ENCODE results near the gene SLAMF8.

DNA sequence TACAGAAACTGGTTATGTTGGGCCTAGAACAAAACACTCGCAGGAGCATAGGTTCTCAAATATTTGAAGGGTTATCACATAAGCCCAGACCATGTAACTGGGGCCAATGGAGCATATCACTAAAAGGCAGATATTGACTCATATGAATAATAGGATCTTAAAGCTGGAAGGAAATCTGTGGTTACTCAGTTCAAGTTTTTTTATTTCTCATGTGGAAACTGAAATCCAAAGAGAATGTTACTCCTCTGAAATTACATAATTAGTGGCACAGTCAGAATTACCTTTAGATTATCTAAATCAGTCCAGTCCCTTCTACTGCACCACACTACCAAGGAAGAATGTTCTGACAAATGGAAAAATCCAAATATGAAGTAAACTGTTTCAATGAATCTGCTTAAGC, 12.0 kb downstream of the SLAMF8 start:
- no peak for TF ChIP-seq POLR2A (IDR thresholded peaks at IDR 0.05)
- TF ChIP-seq, protein P1, sequence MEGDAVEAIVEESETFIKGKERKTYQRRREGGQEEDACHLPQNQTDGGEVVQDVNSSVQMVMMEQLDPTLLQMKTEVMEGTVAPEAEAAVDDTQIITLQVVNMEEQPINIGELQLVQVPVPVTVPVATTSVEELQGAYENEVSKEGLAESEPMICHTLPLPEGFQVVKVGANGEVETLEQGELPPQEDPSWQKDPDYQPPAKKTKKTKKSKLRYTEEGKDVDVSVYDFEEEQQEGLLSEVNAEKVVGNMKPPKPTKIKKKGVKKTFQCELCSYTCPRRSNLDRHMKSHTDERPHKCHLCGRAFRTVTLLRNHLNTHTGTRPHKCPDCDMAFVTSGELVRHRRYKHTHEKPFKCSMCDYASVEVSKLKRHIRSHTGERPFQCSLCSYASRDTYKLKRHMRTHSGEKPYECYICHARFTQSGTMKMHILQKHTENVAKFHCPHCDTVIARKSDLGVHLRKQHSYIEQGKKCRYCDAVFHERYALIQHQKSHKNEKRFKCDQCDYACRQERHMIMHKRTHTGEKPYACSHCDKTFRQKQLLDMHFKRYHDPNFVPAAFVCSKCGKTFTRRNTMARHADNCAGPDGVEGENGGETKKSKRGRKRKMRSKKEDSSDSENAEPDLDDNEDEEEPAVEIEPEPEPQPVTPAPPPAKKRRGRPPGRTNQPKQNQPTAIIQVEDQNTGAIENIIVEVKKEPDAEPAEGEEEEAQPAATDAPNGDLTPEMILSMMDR (IDR thresholded peaks at IDR 0.05): no peak
